HFFc6 (cell line): ENCODE data around the gene FLCN. TPM values are rescaled to one million over a fixed set of nuclear protein-coding genes. Genes with fewer than 3 reads are reported as not detected.

ENCODE experiments used
- DNase-seq: peaks from one replicate; pipeline ENCODE4 v3.0.0-alpha.2; 2018
- H3K27ac Mint-ChIP-seq: 2 replicates; pipeline ENCODE4 v1.8.0; 2020; ENCODE audit warnings: mild to moderate bottlenecking, mixed read lengths
- H3K27me3 Mint-ChIP-seq: 2 replicates; pipeline ENCODE4 v1.8.0; 2021; ENCODE audit warnings: mild to moderate bottlenecking, moderate library complexity, mixed read lengths; ENCODE audit not compliant: insufficient read depth
- H3K36me3 Mint-ChIP-seq: 2 replicates; pipeline ENCODE4 v1.8.0; 2021; ENCODE audit warnings: low read depth, mixed read lengths
- H3K4me1 Mint-ChIP-seq: 2 replicates; pipeline ENCODE4 v1.8.0; 2020; ENCODE audit warnings: low read depth, mixed read lengths
- H3K4me3 Mint-ChIP-seq: 2 replicates; pipeline ENCODE4 v1.8.0; 2020; ENCODE audit warnings: mild to moderate bottlenecking, moderate library complexity, mixed read lengths
- H3K9me3 Mint-ChIP-seq: 2 replicates; pipeline ENCODE4 v1.8.0; 2020; ENCODE audit warnings: mild to moderate bottlenecking, mixed read lengths
- total RNA-seq, 6 experiments: library from RNA; stranded (reverse); fragmentation: NEBNext Ultra II Directional; extraction: Animal tissue kit (Norgen Biotek cat#: 25700); gene quantifications; 2 replicates in 1 of 6; 3 replicates in 5 of 6; pipeline ENCODE4 v1.2.3, GENCODE V29; 2021
- TF ChIP-seq, protein P1 (sequence below): fragments of 200-600 bp; sonication (generic); IDR thresholded peaks from 2 replicates; pipeline ENCODE4 v1.5.0; 2021; ENCODE audit warnings: antibody characterized with exemption, mild to moderate bottlenecking

Gene FLCN
- total RNA-seq, 6 experiments from 2014 or later: 15.8 to 19.2 (median 17.3) TPM

DNA sequence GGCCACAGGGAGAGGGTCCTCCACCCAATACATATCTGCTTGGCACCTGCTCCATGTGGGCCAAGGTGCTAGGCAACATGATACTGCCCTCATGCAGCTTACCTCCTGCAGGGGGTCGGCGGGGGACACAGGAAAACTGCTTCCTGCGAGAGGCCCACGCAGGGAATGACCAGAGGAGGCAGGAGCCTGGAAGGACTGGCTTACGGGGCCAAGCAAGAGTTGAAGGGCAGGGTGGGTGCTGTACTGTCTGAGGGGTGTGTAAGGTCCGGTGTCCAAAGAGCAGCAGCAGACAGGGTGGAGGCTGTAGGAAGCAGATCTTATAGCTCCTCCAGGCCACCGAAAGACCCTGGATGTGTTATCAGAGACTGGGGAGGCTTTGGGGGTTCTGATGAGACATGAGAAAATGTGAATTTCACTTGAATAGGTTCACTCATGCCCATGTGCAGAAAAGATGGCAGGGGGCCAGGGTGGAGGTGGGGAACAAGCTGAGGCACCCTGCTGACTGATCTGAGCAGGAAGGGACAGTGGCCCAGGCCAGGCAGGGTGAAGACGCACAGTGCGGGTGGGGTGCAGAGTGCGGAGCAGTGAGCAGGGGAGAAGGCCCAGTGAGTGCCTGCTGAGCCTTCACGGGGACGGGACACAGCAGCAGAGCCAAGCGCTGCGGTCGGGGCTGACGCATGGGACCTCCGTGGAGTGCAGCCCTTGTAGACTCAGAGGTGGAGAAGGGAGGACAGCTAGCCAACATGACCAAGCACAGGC lies 8.3 kb downstream of the FLCN start:
- H3K36me3 Mint-ChIP-seq: peaks cover 43% of the 10 kb centered on the region
- no peaks in the 10 kb centered on the region for H3K4me1 Mint-ChIP-seq
- H3K9me3 Mint-ChIP-seq: no peaks in the 10 kb centered on the region
- TF ChIP-seq, protein P1, sequence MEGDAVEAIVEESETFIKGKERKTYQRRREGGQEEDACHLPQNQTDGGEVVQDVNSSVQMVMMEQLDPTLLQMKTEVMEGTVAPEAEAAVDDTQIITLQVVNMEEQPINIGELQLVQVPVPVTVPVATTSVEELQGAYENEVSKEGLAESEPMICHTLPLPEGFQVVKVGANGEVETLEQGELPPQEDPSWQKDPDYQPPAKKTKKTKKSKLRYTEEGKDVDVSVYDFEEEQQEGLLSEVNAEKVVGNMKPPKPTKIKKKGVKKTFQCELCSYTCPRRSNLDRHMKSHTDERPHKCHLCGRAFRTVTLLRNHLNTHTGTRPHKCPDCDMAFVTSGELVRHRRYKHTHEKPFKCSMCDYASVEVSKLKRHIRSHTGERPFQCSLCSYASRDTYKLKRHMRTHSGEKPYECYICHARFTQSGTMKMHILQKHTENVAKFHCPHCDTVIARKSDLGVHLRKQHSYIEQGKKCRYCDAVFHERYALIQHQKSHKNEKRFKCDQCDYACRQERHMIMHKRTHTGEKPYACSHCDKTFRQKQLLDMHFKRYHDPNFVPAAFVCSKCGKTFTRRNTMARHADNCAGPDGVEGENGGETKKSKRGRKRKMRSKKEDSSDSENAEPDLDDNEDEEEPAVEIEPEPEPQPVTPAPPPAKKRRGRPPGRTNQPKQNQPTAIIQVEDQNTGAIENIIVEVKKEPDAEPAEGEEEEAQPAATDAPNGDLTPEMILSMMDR: no peak
- no peaks in the 10 kb centered on the region; the same call in 1 of the 2 replicates for H3K27me3 Mint-ChIP-seq
- H3K4me3 Mint-ChIP-seq: no peak overlapping the region
- DNase-seq: no peak
- no peak overlapping the region for H3K27ac Mint-ChIP-seq

DNA sequence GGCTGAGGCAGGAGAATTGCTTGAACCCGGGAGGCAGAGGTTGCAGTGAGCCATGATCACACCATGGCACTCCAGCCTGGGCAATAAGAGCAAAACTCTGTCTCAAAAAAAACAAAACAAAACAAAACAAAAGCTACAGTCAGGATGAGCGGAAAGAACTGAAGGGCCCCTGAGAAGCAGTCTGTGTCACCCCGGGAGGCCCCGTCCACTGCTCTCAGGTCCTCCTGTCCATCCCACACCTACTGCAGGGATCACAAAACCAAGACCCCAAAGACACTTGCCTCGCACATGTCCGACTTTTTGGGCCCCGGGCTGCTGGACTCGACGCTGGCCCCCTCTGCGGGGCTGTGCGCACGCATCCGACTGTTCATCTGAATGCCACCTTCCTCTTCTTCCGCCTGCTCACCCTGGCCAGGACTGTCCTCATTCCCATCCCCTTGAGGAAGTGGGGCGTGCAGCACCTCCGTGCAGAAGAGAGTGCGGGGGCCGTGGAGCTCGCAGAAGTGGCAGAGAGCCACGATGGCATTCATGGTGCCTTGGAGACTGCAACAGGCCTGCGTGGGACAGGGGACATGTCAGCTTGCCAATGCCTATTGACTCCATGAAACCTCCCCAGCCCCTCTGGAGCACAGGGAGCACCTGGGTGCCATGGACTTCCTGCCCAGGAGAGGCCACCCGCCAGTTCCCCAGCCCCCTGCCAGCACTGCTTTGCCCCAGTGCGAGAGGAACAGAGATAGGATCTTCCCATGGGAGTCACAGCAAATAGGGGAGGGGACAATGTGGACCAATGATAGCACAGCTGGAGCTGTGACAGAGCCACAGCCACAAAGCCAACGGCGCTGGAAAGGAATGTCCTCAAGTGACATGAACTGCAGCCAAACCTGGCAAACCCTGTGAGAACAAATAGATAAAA lies 9.1 kb downstream of the FLCN start:
- H3K9me3 Mint-ChIP-seq: no peaks in the 10 kb centered on the region
- H3K27me3 Mint-ChIP-seq: no peaks in the 10 kb centered on the region; the same call in 1 of the 2 replicates
- no peak for DNase-seq
- H3K4me1 Mint-ChIP-seq: no peaks in the 10 kb centered on the region
- no peak overlapping the region for H3K4me3 Mint-ChIP-seq
- TF ChIP-seq, protein P1: no peak
- peaks cover 49% of the 10 kb centered on the region for H3K36me3 Mint-ChIP-seq
- H3K27ac Mint-ChIP-seq: no peak overlapping the region

DNA sequence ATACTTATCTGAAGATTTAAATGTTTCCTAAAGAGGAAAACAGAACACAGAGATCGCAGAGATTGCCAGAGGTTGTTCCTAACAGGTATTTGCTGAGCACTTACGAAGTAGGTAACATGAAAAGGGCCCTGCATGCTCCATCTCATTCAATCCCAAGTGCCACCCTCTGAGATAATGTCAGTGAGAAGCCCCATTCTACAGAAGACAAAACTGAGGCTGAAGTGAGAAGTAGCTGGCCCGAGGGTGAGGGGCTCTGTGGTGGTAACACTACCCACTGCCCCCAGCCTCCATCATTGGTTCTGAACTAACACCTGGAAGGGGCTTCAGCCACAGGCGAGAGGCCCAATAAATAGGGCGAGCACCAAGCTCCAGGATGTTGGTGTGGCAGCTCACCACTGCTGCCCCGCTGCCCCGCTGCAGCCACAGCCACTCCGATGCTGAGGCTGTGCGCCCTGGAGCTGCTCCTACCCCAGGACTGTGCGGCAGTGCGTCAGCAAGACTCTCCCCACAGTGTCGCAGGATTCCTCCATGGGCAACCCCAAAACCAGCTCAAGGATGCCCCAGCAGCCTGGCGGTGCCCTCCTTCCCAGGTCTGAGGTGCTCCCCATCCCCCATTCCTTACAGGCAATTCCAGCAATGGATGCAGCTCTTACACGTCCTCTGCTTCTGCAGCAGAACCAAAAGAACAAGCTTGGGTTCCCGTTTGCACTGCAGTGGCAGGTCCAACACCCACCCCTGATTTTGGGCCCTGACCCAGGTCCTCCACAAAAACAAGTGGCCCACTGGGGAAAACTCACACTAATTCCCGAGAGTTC lies 10.3 kb downstream of the FLCN start:
- no peaks in the 10 kb centered on the region; the same call in 1 of the 2 replicates for H3K27me3 Mint-ChIP-seq
- peaks cover 55% of the 10 kb centered on the region for H3K36me3 Mint-ChIP-seq
- no peaks in the 10 kb centered on the region for H3K9me3 Mint-ChIP-seq
- H3K4me3 Mint-ChIP-seq: no peak overlapping the region
- H3K4me1 Mint-ChIP-seq: no peaks in the 10 kb centered on the region
- no peak for DNase-seq
- TF ChIP-seq, protein P1: no peak
- H3K27ac Mint-ChIP-seq: no peak overlapping the region

DNA sequence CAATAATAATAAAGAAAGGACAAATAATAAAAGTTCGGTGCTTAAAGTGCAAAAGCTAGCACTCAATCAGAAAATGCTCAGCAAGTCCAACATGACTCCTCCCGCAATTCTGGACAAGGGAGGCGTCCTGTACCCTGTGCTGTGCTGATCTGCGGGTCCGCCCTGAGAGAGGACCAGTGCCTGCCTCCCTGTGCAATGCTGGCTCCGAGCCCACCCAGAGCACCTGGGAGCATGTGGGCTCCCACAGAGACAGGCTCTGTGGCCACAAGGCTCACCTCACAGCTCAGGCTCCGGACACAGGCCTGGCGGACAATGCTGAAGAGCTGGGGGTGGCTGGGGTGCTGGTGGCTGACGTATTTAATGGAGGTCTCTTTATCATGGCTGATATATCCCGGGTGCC lies 11.1 kb downstream of the FLCN start:
- Mint-ChIP-seq H3K27me3 (no peaks in the 10 kb centered on the region; the same call in 1 of the 2 replicates), H3K36me3 (peaks cover 49% of the 10 kb centered on the region), H3K4me1 (no peaks in the 10 kb centered on the region), H3K4me3 (no peak overlapping the region), H3K27ac (no peak overlapping the region), H3K9me3 (no peaks in the 10 kb centered on the region)
- TF ChIP-seq, protein P1: no peak
- DNase-seq: no peak

DNA sequence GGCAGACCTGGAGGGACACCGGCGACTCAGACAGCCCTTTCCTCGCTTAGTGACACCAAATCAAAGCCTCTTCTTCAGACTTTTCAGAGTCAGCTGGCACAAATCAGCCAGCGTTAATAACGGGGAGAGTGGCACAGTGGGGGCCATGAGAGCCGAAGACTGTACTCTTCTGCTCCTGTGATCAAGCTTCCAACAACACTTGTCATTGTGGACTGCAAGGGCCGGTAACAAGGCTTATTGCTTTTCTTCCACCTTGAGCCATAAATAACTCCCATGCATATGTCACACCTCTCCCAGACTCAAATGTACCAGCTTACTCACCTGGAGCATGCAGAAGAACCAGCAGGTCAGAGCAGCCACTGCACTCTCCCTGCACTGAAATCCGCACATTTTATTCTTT lies 12.8 kb downstream of the FLCN start:
- no peaks in the 10 kb centered on the region for H3K9me3 Mint-ChIP-seq
- H3K27ac Mint-ChIP-seq: no peak overlapping the region
- peaks cover 41% of the 10 kb centered on the region for H3K36me3 Mint-ChIP-seq
- no peak overlapping the region for H3K4me3 Mint-ChIP-seq
- TF ChIP-seq, protein P1: no peak
- H3K4me1 Mint-ChIP-seq: no peaks in the 10 kb centered on the region
- H3K27me3 Mint-ChIP-seq: peaks cover 3% of the 10 kb centered on the region
- DNase-seq: no peak
